Cardiac muscle cell (in vitro differentiated cells and primary cell): Measurements from ENCODE around the gene GRK5. TPM values are rescaled to one million over a fixed set of nuclear protein-coding genes. Genes with fewer than 3 reads are reported as not detected.

Experiments used
- DNase-seq, 2 donors: peaks; one replicate each; pipeline versions ENCODE4 v3.0.0 to v3.0.0-alpha.2; 2010 to 2017; ENCODE audit warnings: low read depth in 1 of 2, low spot score in 1 of 2
- H3K27ac ChIP-seq: fragments of 200-600 bp; sonication (generic); 2 replicates; pipeline ENCODE4 v1.5.1; 2016
- H3K27me3 ChIP-seq: fragments of 200-600 bp; sonication (generic); 2 replicates; pipeline ENCODE4 v1.6.0; 2016; ENCODE audit warnings: control low read depth
- H3K36me3 ChIP-seq: fragments of 200-600 bp; sonication (generic); 2 replicates; pipeline ENCODE4 v1.5.1; 2016; ENCODE audit warnings: control low read depth
- H3K4me1 ChIP-seq: fragments of 200-600 bp; sonication (generic); 2 replicates; pipeline ENCODE4 v1.8.1; 2017; ENCODE audit warnings: low read depth, mild to moderate bottlenecking, mixed run types
- H3K4me3 ChIP-seq: fragments of 200-600 bp; sonication (generic); 2 replicates; pipeline ENCODE4 v1.5.1; 2016; ENCODE audit warnings: mild to moderate bottlenecking
- H3K9me3 ChIP-seq: fragments of 200-600 bp; sonication (generic); 2 replicates; pipeline ENCODE4 v1.5.1; 2017; ENCODE audit warnings: low read depth, mild to moderate bottlenecking, control low read depth
- CTCF ChIP-seq: IDR thresholded peaks from 2 replicates; pipeline ENCODE4 v1.5.1; 2012; ENCODE audit warnings: low read depth, mild to moderate bottlenecking, low read length
- polyA plus RNA-seq: library from polyadenylated mRNA; unstranded; fragments of >200 nt; fragmentation: Nextera tagmentation; extraction: Ambion mirVana; gene quantifications from 2 replicates; pipeline ENCODE4 v1.2.1, GENCODE V29; 2016
- total RNA-seq: library from RNA; depleted of rRNA; stranded (reverse); fragments of >200 nt; gene quantifications from 2 replicates; pipeline ENCODE4 v1.2.3, GENCODE V29; 2016

GRK5 gene
- total and polyA plus RNA-seq, 2 experiments from 2014 or later, result 3.5 to 18.3 TPM

- no peak overlapping the region for H3K27ac ChIP-seq
Observed at GRCh38 chr10:119447421-119447820, 240.1 kb downstream of the GRK5 start.

GRCh38 chr10:119447823-119448546 lies 240.6 kb downstream of the GRK5 start:
- no peaks in the 10 kb centered on the region for H3K36me3 ChIP-seq
- H3K4me3 ChIP-seq, result no peak overlapping the region
- no peak for TF ChIP-seq CTCF
- H3K4me1 ChIP-seq, result no peaks in the 10 kb centered on the region
- no peak for DNase-seq
- no peaks in the 10 kb centered on the region for H3K9me3 ChIP-seq
- no peaks in the 10 kb centered on the region for H3K27me3 ChIP-seq
- H3K27ac ChIP-seq, result no peak overlapping the region

More at GRCh38 chr10:119447421-119447820, 240.1 kb downstream of the GRK5 start:
- H3K9me3 ChIP-seq, result no peaks in the 10 kb centered on the region
- H3K36me3 ChIP-seq, result no peaks in the 10 kb centered on the region
- TF ChIP-seq CTCF, result no peak
- DNase-seq, result no peak
- no peaks in the 10 kb centered on the region for H3K4me1 ChIP-seq
- H3K27me3 ChIP-seq, result no peaks in the 10 kb centered on the region
- no peak overlapping the region for H3K4me3 ChIP-seq

- no peak for TF ChIP-seq CTCF
- H3K4me3 ChIP-seq, result no peak overlapping the region
- peak in 1 of 2 donors; percentile 13 for DNase-seq
- H3K36me3 ChIP-seq, result no peaks in the 10 kb centered on the region
- no peaks in the 10 kb centered on the region for H3K27me3 ChIP-seq
- no peaks in the 10 kb centered on the region for H3K4me1 ChIP-seq
- H3K9me3 ChIP-seq, result no peaks in the 10 kb centered on the region
- H3K27ac ChIP-seq, result no peak overlapping the region
Observed at GRCh38 chr10:119448628-119449584, 241.5 kb downstream of the GRK5 start.

- TF ChIP-seq CTCF, result no peak
- H3K27me3 ChIP-seq, result no peaks in the 10 kb centered on the region
- no peaks in the 10 kb centered on the region for H3K36me3 ChIP-seq
- no peaks in the 10 kb centered on the region for H3K4me1 ChIP-seq
- DNase-seq, result peak in 1 of 2 donors; percentile 95
- no peaks in the 10 kb centered on the region for H3K9me3 ChIP-seq
- no peak overlapping the region for H3K27ac ChIP-seq
- no peak overlapping the region for H3K4me3 ChIP-seq
Observed at GRCh38 chr10:119449760-119450461, 242.5 kb downstream of the GRK5 start.

- DNase-seq, result no peak
Observed at GRCh38 chr10:119450606-119451299, 243.4 kb downstream of the GRK5 start.

More at GRCh38 chr10:119450606-119451299, 243.4 kb downstream of the GRK5 start:
- Histone ChIP-seq H3K36me3 (no peaks in the 10 kb centered on the region), H3K27me3 (no peaks in the 10 kb centered on the region), H3K27ac (no peak overlapping the region), H3K9me3 (no peaks in the 10 kb centered on the region), H3K4me1 (no peaks in the 10 kb centered on the region), H3K4me3 (no peak overlapping the region)
- no peak for TF ChIP-seq CTCF
